ENCODE measurements around the gene PTPRN2.

The PTPRN2 gene

DNA sequence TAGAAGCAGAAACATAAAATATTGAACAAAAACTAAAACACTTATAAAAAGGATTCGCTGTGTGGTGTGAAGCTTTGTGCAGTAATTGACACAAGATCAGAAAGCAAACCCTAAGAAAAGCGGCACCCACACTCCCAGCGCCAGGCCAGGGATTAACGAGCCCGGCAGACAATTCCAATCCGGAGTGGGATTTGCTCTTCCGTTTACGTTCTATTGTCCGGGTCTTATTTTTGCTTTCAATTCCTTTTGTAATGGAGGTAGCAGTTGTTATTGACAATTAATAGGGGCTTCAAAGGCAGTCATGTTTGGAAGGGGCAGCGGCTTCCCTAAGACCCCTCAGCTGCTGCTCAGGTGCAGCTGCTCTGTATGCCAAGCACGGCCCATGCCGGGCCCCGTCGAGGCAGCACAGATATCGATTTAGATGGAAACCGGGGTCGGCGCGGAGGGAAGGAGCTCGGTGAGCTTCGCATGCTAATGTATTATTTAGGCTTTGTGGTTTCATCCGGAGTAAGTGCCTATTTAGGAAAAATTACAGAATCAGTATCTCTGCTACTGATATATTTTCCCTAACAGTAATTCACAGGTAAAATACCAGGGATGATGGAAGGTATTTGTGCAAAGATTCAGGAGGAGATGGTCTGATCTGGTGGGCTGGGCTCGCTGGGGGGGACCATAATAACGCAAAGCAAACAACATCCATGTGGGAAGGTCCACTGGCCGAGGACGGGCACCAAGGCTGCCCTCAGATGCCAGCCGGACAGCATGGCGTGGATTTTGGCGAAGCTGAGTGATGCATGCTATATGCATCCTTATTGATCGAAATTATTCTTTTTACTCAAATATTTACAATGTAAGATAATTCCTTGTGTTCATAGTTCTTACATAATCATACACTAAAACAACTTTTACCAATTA lies 561.7 kb downstream of the PTPRN2 start:
- Histone ChIP-seq H3K27me3 (ENCODE audit: control insufficient read depth in 5 of 5, insufficient read depth in 4 of 5, low read length in 5 of 5) (peaks cover 0 to 5% (median 0%) of the 10 kb centered on the region in 5 donors), H3K36me3 (ENCODE audit: control insufficient read depth in 5 of 5, insufficient read depth in 5 of 5, low read length in 5 of 5) (no peaks in the 10 kb centered on the region), H3K4me3 (ENCODE audit: low read depth in 1 of 5, low read length in 5 of 5) (no peak overlapping the region), H3K27ac (ENCODE audit: low read depth, low read length) (no peak overlapping the region), H3K9ac (ENCODE audit: low read length in 5 of 5) (no peak overlapping the region), H3K4me1 (ENCODE audit: control insufficient read depth in 5 of 5, insufficient read depth in 5 of 5, low read length in 5 of 5) (no peaks in the 10 kb centered on the region), H3K9me3 (ENCODE audit: control insufficient read depth in 5 of 5, low read length in 5 of 5) (no peaks in the 10 kb centered on the region)

DNA sequence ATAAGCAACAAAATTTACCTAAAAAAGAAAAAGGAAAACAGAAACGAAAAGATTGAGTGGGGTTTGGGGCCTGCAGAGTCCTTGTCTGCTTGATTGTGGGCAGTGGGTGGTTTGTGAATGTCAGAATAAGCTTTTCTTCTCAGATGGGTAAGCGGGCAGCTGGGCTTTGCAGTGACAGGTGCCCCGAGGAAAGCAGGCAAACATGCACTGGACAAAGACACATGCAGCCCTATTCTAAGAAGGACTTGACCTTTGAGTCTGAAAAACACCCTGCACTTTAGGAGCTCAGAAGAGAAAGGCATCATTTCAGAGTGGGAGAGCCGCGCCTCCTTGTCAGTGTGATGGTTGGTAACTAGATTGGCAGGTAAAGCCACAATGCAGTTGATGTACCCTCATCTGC lies 562.7 kb downstream of the PTPRN2 start:
- no peaks in the 10 kb centered on the region for H3K9me3 ChIP-seq (ENCODE audit: control insufficient read depth in 5 of 5, low read length in 5 of 5)
- H3K36me3 ChIP-seq (ENCODE audit: control insufficient read depth in 5 of 5, insufficient read depth in 5 of 5, low read length in 5 of 5), result no peaks in the 10 kb centered on the region
- H3K9ac ChIP-seq (ENCODE audit: low read length in 5 of 5), result no peak overlapping the region
- no peak overlapping the region for H3K27ac ChIP-seq (ENCODE audit: low read depth, low read length)
- peaks cover 0 to 7% (median 2%) of the 10 kb centered on the region in 5 donors for H3K27me3 ChIP-seq (ENCODE audit: control insufficient read depth in 5 of 5, insufficient read depth in 4 of 5, low read length in 5 of 5)
- no peaks in the 10 kb centered on the region for H3K4me1 ChIP-seq (ENCODE audit: control insufficient read depth in 5 of 5, insufficient read depth in 5 of 5, low read length in 5 of 5)
- H3K4me3 ChIP-seq (ENCODE audit: low read depth in 1 of 5, low read length in 5 of 5), result no peak overlapping the region

DNA sequence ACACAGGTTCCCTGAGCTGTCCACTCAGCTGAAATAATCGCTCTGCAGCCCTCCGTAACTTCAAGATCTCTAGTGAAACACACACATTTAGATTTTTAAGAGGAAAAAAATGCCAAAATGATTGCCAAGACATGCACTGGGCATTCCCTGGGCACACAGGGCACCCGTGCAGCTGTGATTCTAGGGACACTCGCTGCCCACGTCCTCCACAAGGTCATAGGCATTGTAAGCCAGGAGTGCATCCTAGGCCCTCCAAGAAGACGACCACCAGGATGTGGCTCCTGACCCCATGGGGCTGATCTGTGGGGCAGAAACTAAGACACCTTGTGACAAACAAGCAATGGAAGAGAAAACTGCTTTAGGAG lies 563.3 kb downstream of the PTPRN2 start:
- H3K9me3 ChIP-seq (ENCODE audit: control insufficient read depth in 5 of 5, low read length in 5 of 5), result no peaks in the 10 kb centered on the region
- H3K9ac ChIP-seq (ENCODE audit: low read length in 5 of 5), result no peak overlapping the region
- H3K36me3 ChIP-seq (ENCODE audit: control insufficient read depth in 5 of 5, insufficient read depth in 5 of 5, low read length in 5 of 5), result no peaks in the 10 kb centered on the region
- peaks cover 0 to 4% (median 2%) of the 10 kb centered on the region in 5 donors for H3K27me3 ChIP-seq (ENCODE audit: control insufficient read depth in 5 of 5, insufficient read depth in 4 of 5, low read length in 5 of 5)
- no peak overlapping the region for H3K4me3 ChIP-seq (ENCODE audit: low read depth in 1 of 5, low read length in 5 of 5)
- no peaks in the 10 kb centered on the region for H3K4me1 ChIP-seq (ENCODE audit: control insufficient read depth in 5 of 5, insufficient read depth in 5 of 5, low read length in 5 of 5)
- H3K27ac ChIP-seq (ENCODE audit: low read depth, low read length), result no peak overlapping the region

DNA sequence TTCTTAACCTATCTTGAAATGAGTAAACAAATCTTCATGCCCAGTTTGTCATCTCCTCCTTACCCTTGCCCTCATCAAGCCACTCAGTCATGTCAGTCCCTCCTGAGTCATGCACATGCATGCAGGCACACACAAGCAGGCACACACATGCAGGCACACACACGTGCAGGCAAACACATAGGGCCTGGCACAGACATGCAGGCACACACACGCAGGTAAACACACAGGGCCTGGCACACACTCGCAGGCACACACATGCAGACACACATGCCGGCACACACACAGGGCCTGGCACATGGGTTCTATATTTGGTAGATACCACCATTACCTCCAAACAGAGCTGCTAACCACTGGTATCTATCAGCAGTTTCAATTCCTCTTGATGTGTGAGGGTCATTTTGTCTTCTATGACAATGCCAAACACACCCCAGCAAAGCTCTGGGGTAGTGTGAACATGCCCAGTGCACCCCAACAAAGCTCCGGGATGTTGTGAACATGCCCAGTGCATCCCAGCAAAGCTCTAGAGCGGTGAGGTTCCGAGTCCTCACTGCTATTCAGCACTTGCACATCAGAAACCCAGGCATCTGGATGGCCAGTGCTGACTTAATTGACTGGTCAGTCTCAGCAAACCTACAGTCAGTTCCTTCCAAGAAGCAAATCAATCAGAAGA lies 563.8 kb downstream of the PTPRN2 start:
- no peaks in the 10 kb centered on the region for H3K9me3 ChIP-seq (ENCODE audit: control insufficient read depth in 5 of 5, low read length in 5 of 5)
- peaks cover 0 to 4% (median 2%) of the 10 kb centered on the region in 5 donors for H3K27me3 ChIP-seq (ENCODE audit: control insufficient read depth in 5 of 5, insufficient read depth in 4 of 5, low read length in 5 of 5)
- no peaks in the 10 kb centered on the region for H3K4me1 ChIP-seq (ENCODE audit: control insufficient read depth in 5 of 5, insufficient read depth in 5 of 5, low read length in 5 of 5)
- no peak overlapping the region for H3K4me3 ChIP-seq (ENCODE audit: low read depth in 1 of 5, low read length in 5 of 5)
- H3K36me3 ChIP-seq (ENCODE audit: control insufficient read depth in 5 of 5, insufficient read depth in 5 of 5, low read length in 5 of 5), result no peaks in the 10 kb centered on the region
- H3K9ac ChIP-seq (ENCODE audit: low read length in 5 of 5), result no peak overlapping the region
- H3K27ac ChIP-seq (ENCODE audit: low read depth, low read length), result no peak overlapping the region

DNA sequence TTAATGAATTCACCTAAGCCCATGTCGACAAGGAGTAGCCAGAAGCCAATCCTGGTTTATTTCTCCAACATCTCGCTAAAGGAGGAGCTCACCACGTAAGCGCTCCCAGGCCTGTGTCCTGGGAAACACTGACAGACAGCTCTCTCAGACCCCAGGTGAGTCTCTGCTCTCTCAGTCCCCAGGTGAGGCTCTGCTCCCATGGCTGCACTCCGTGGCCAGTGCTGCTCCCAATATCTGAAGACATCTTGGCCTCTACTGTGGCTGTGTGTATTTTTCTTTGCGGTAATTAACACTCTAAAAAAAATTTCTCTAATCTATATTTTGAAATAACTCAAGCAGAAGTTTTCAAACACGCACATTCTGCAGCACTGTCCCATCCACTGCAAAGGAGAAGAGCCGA lies 564.5 kb downstream of the PTPRN2 start:
- Histone ChIP-seq H3K9ac (ENCODE audit: low read length in 5 of 5) (no peak overlapping the region), H3K27me3 (ENCODE audit: control insufficient read depth in 5 of 5, insufficient read depth in 4 of 5, low read length in 5 of 5) (peaks cover 0 to 4% (median 2%) of the 10 kb centered on the region in 5 donors), H3K36me3 (ENCODE audit: control insufficient read depth in 5 of 5, insufficient read depth in 5 of 5, low read length in 5 of 5) (no peaks in the 10 kb centered on the region), H3K4me1 (ENCODE audit: control insufficient read depth in 5 of 5, insufficient read depth in 5 of 5, low read length in 5 of 5) (no peaks in the 10 kb centered on the region), H3K9me3 (ENCODE audit: control insufficient read depth in 5 of 5, low read length in 5 of 5) (no peaks in the 10 kb centered on the region), H3K27ac (ENCODE audit: low read depth, low read length) (no peak overlapping the region), H3K4me3 (ENCODE audit: low read depth in 1 of 5, low read length in 5 of 5) (no peak overlapping the region)

DNA sequence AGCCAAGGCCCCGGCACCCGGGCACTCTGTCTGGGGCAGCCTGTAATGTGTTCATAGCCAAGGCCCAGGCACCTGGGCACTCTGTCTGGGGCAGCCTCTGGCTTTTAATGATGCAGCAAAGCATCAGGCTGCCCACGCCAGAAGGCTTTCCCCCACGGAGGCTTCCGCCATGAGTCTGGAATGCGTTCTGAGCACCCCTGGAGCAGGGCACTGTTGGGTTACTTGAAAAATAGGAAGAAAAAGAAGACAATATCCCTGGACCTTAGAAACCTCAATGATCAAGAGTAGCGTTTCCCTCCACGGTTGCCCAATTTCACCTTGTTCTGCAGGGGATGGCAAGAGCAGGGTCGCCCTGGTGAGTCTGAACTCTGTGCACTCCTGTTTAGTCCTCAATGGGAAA lies 565.0 kb downstream of the PTPRN2 start:
- no peak overlapping the region for H3K4me3 ChIP-seq (ENCODE audit: low read depth in 1 of 5, low read length in 5 of 5)
- H3K27me3 ChIP-seq (ENCODE audit: control insufficient read depth in 5 of 5, insufficient read depth in 4 of 5, low read length in 5 of 5), result peaks cover 0 to 6% (median 2%) of the 10 kb centered on the region in 5 donors
- no peaks in the 10 kb centered on the region for H3K9me3 ChIP-seq (ENCODE audit: control insufficient read depth in 5 of 5, low read length in 5 of 5)
- no peaks in the 10 kb centered on the region for H3K4me1 ChIP-seq (ENCODE audit: control insufficient read depth in 5 of 5, insufficient read depth in 5 of 5, low read length in 5 of 5)
- no peak overlapping the region for H3K9ac ChIP-seq (ENCODE audit: low read length in 5 of 5)
- no peak overlapping the region for H3K27ac ChIP-seq (ENCODE audit: low read depth, low read length)
- H3K36me3 ChIP-seq (ENCODE audit: control insufficient read depth in 5 of 5, insufficient read depth in 5 of 5, low read length in 5 of 5), result no peaks in the 10 kb centered on the region

DNA sequence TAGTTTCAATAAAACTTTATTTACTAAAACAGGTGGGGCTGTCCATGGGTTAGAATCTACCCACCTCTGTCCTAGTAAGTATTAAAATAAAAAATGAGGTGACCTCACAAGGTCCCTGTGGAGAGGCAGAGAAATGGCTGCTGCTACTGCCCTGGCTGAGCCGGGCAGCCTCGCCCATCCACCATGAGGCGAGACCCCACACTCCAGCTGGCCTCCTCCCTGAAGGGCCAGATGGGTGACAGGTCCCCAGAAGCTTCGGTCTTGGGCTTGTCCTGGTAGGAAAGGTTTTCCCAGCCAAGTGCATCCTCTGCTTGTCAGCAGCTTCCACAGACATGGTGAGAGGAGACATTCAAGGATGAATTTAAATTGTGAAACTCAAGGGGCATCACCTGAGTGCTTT lies 565.8 kb downstream of the PTPRN2 start:
- H3K27ac ChIP-seq (ENCODE audit: low read depth, low read length), result no peak overlapping the region
- no peaks in the 10 kb centered on the region for H3K36me3 ChIP-seq (ENCODE audit: control insufficient read depth in 5 of 5, insufficient read depth in 5 of 5, low read length in 5 of 5)
- H3K9ac ChIP-seq (ENCODE audit: low read length in 5 of 5), result no peak overlapping the region
- H3K4me1 ChIP-seq (ENCODE audit: control insufficient read depth in 5 of 5, insufficient read depth in 5 of 5, low read length in 5 of 5), result peaks cover 0 to 1% (median 0%) of the 10 kb centered on the region in 5 donors
- H3K27me3 ChIP-seq (ENCODE audit: control insufficient read depth in 5 of 5, insufficient read depth in 4 of 5, low read length in 5 of 5), result peaks cover 0 to 6% (median 2%) of the 10 kb centered on the region in 5 donors
- no peaks in the 10 kb centered on the region for H3K9me3 ChIP-seq (ENCODE audit: control insufficient read depth in 5 of 5, low read length in 5 of 5)
- no peak overlapping the region for H3K4me3 ChIP-seq (ENCODE audit: low read depth in 1 of 5, low read length in 5 of 5)

DNA sequence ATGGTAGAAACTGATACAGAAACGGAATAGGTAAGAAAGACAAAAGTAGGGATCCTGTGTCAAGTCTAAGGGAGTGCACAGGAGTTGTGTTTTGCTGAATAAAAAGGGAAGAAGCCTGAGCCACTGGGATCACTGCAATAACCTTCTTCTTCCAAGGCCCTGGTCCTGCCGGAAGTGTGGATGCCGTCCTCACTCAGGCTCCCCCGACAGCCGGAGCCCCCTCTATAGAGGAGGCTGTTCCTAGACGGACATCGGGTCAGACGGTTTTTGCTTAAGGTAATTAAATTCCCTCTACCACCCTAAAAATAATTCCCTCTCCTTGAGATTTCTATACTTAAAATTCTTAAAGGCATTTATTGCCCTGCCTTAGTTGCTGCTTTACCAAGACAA lies 566.9 kb downstream of the PTPRN2 start:
- peaks cover 0 to 13% (median 0%) of the 10 kb centered on the region in 5 donors for H3K27me3 ChIP-seq (ENCODE audit: control insufficient read depth in 5 of 5, insufficient read depth in 4 of 5, low read length in 5 of 5)
- no peak overlapping the region for H3K4me3 ChIP-seq (ENCODE audit: low read depth in 1 of 5, low read length in 5 of 5)
- H3K4me1 ChIP-seq (ENCODE audit: control insufficient read depth in 5 of 5, insufficient read depth in 5 of 5, low read length in 5 of 5), result peaks cover 0 to 13% (median 9%) of the 10 kb centered on the region in 5 donors
- H3K36me3 ChIP-seq (ENCODE audit: control insufficient read depth in 5 of 5, insufficient read depth in 5 of 5, low read length in 5 of 5), result no peaks in the 10 kb centered on the region
- H3K9me3 ChIP-seq (ENCODE audit: control insufficient read depth in 5 of 5, low read length in 5 of 5), result no peaks in the 10 kb centered on the region
- no peak overlapping the region for H3K27ac ChIP-seq (ENCODE audit: low read depth, low read length)
- H3K9ac ChIP-seq (ENCODE audit: low read length in 5 of 5), result no peak overlapping the region

DNA sequence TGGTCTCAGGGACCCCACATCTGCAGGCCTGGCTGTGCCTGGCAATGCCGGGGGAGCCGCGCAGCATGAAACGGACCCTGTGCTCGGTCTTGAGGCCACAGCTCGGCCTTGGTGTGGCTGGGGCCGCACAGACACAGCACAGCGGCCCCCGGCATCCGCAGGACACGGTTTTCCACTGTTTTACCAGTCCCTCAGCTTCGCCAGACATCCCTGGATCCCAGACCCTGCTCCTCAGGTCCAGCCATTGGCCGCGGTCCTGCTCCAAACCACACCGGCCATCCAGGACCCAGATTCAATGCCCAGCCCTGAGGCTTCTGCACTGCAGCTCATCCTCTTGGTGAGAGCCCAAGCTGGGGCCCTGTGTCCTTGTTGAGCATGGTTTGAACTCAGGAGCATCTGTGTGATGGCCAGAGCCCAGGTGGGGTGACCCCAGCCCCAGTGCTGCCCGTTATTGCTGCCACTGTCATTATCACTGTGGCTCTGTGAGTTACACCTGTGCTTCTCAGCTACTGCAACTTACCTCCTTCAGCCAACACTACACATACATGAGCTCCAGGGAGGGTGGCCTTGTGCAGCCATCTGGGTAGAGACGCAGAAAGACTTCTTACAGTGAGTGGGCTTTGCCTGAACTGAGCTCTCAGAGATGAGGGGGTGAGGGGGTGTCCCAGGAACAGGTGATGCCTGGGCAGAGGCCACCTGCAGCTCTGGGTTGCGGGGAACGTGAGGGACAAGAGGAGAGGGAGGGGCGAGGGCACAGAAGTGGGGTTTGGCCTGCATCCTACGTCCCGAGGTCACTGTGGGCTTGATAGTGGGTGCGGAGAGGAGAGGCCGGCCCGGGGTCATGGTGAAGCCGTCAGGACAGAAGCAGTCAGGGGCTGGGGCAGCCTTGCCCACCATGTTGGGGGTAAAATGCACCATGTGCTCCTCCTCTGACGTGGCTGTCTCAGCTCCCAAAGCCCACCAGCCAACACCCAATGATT lies 567.6 kb downstream of the PTPRN2 start:
- H3K36me3 ChIP-seq (ENCODE audit: control insufficient read depth in 5 of 5, insufficient read depth in 5 of 5, low read length in 5 of 5), result no peaks in the 10 kb centered on the region
- no peak overlapping the region for H3K27ac ChIP-seq (ENCODE audit: low read depth, low read length)
- H3K9ac ChIP-seq (ENCODE audit: low read length in 5 of 5), result no peak overlapping the region

More for the DNA sequence above, 567.6 kb downstream of the PTPRN2 start:
- no peak overlapping the region for H3K4me3 ChIP-seq (ENCODE audit: low read depth in 1 of 5, low read length in 5 of 5)
- peaks cover 0 to 18% (median 10%) of the 10 kb centered on the region in 5 donors for H3K4me1 ChIP-seq (ENCODE audit: control insufficient read depth in 5 of 5, insufficient read depth in 5 of 5, low read length in 5 of 5)
- H3K27me3 ChIP-seq (ENCODE audit: control insufficient read depth in 5 of 5, insufficient read depth in 4 of 5, low read length in 5 of 5), result peaks cover 0 to 13% (median 0%) of the 10 kb centered on the region in 5 donors
- no peaks in the 10 kb centered on the region for H3K9me3 ChIP-seq (ENCODE audit: control insufficient read depth in 5 of 5, low read length in 5 of 5)
